ENCODE measurements around the gene ASPHD2. TPM values are rescaled to one million over a fixed set of nuclear protein-coding genes. Genes with fewer than 3 reads are reported as not detected.
"Not testable (repeated sequence)": the region's sequence is repeated elsewhere in the genome, so short reads cannot be mapped to it uniquely, and the experiment has no call there.

ASPHD2 gene
- total RNA-seq, 4 donors from 2014 or later, result 18.8 to 31.4 (median 22.2) TPM

DNA sequence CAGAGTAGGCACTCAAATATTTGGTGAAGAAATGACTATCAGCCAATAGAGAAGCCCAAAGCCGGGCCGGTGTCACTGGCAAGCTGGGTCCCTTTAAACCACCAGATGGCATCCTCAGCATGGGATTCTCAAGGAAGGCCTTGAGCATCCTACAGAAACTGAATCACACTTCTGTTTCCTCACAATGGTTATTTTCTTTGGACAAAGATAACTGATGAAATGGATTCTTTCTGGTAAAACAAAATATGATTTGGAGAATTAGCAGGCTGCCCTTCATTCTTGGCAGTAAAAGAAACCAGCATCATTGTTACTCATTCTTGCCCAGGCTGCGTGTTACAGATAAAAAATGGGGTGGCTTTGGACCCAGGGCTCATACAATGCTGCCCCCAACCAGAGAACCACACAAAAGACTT is 30.3 kb upstream of the ASPHD2 start:
- 26 to 33% methylated on average over 3 of the region's 3 CpGs for WGBS, 2 donors

DNA sequence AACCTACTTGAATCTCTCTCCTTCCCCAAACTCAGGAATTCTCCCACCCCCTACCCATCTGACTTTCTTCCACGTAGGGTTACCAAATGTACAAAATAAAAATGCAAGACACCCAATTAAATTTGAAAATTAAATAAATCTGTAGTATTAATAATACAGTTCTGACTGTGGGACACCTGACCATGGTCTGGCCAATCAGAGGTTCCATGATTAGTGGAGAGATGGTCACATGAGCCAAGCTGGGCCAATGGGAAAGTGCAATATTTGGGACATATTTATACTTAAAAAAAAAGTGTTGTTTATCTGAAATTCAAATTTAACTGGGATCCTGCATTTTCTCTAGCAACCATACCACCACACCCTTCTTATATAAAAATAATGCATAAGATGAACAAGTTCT is 29.8 kb upstream of the ASPHD2 start:
- no peak for DNase-seq (ENCODE audit: low spot score in 2 of 2)
- no peak overlapping the region for H3K4me3 ChIP-seq (ENCODE audit: low read depth, poor library complexity, severe bottlenecking)
- intact Hi-C loops (cut with DNase I; ENCODE audit: low total_unique reads), result loop anchor here (10.0 kb wide), 1 partner anchor 66 kb away; no protein-coding TSS in a partner anchor
- WGBS, 2 donors, result 46 to 55% methylated on average over 1 of the region's 1 CpG
- TF ChIP-seq POLR2A (IDR thresholded peaks at IDR 0.05), result no peak
- TF ChIP-seq, protein P1, sequence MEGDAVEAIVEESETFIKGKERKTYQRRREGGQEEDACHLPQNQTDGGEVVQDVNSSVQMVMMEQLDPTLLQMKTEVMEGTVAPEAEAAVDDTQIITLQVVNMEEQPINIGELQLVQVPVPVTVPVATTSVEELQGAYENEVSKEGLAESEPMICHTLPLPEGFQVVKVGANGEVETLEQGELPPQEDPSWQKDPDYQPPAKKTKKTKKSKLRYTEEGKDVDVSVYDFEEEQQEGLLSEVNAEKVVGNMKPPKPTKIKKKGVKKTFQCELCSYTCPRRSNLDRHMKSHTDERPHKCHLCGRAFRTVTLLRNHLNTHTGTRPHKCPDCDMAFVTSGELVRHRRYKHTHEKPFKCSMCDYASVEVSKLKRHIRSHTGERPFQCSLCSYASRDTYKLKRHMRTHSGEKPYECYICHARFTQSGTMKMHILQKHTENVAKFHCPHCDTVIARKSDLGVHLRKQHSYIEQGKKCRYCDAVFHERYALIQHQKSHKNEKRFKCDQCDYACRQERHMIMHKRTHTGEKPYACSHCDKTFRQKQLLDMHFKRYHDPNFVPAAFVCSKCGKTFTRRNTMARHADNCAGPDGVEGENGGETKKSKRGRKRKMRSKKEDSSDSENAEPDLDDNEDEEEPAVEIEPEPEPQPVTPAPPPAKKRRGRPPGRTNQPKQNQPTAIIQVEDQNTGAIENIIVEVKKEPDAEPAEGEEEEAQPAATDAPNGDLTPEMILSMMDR (IDR thresholded peaks at IDR 0.05), result no peak

More for the DNA sequence above, 30.3 kb upstream of the ASPHD2 start:
- no peak overlapping the region for H3K4me3 ChIP-seq (ENCODE audit: low read depth, poor library complexity, severe bottlenecking)
- TF ChIP-seq, protein P1 (IDR thresholded peaks at IDR 0.05), result no peak
- no peak for TF ChIP-seq POLR2A (IDR thresholded peaks at IDR 0.05)
- intact Hi-C loops (cut with DNase I; ENCODE audit: low total_unique reads), result loop anchor here (10.0 kb wide), 1 partner anchor 66 kb away; no protein-coding TSS in a partner anchor
- DNase-seq (ENCODE audit: low spot score in 2 of 2), result peak; percentile 58 to 86

DNA sequence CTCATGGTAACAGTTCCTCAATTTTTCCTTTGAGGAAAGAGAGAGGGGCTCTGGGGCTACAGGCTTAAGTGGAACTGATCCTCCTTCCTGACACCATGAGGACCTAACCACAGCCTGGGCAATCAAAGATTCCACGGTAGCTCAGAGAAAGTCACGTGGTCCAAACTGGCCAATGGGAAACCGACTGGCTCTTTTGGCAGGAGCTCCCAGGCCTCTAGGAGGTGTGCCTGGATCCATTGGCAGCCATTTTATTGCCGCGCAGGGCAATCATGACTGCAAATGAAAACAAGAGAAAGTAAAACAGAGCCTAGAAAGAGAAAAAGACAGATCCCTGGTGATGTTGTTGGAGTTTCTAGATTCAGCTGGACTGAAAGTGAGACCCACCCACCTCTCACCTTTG is 27.3 kb upstream of the ASPHD2 start:
- 74 to 81% methylated on average over 5 of the region's 5 CpGs for WGBS, 2 donors
- no peak for DNase-seq (ENCODE audit: low spot score in 2 of 2)
- intact Hi-C loops (cut with DNase I; ENCODE audit: low total_unique reads), result no loop called here
- TF ChIP-seq POLR2A (IDR thresholded peaks at IDR 0.05), result no peak
- TF ChIP-seq, protein P1 (IDR thresholded peaks at IDR 0.05), result no peak
- H3K4me3 ChIP-seq (ENCODE audit: low read depth, poor library complexity, severe bottlenecking), result no peak overlapping the region

DNA sequence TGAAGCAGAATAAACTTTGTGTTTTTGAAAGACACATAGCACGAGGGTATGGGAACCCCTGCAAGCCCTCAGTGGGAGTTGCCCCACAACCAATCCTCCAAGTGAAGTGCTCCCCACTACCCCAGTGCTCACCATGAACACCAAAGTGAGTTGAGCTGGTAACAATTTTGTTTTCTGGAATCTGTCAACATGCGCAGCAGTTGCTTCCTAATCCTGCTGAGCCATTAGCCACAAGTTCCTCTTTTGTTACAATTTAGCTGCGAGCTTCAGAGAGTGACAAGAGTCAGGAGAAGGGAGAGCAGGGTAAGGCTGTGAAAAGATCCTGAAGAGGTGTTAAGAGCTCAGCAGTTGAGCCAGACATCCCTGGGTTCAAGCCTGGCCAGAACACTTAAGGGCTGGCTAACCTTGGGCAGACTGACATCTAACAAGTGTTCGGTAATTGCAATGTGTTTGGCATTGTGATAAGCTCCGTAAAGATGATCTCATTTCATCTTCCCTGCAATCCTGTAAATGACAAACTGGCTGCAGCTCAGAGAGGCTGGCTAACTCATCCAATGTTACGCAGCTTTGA is 24.1 kb upstream of the ASPHD2 start:
- TF ChIP-seq POLR2A (IDR thresholded peaks at IDR 0.05), result no peak
- TF ChIP-seq, protein P1 (IDR thresholded peaks at IDR 0.05), result no peak
- intact Hi-C loops (cut with DNase I; ENCODE audit: low total_unique reads), result no loop called here
- 43 to 52% methylated on average over 6 of the region's 6 CpGs for WGBS, 2 donors
- H3K4me3 ChIP-seq (ENCODE audit: low read depth, poor library complexity, severe bottlenecking), result no peak overlapping the region
- peak in 1 of 2 donors; percentile 18 for DNase-seq (ENCODE audit: low spot score in 2 of 2)

DNA sequence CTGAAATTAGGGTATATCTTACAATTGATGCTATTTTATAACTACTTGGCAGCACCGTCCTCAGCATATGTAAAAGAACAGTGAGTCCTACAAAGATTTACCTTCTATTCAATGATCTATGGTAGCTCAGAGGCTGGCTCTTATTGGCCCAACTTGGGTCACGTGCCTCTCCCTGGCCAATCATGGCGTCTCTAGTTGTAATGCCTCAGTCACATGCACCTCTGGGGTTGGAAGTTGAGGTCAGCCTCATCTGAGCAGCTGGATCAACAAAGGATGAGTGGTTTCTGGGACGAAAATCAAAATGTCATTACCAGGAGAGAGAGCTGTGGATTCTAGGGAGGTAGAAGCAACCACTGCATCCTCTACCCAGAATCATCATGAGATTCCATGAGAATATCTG is 22.9 kb upstream of the ASPHD2 start:
- no peak overlapping the region for H3K4me3 ChIP-seq (ENCODE audit: low read depth, poor library complexity, severe bottlenecking)
- 88 to 94% methylated on average over 4 of the region's 4 CpGs for whole genome bisulfite sequencing, 2 donors
- no peak for DNase-seq (ENCODE audit: low spot score in 2 of 2)
- TF ChIP-seq POLR2A (IDR thresholded peaks at IDR 0.05), result no peak
- TF ChIP-seq, protein P1 (IDR thresholded peaks at IDR 0.05), result no peak
- intact Hi-C loops (cut with DNase I; ENCODE audit: low total_unique reads), result no loop called here

DNA sequence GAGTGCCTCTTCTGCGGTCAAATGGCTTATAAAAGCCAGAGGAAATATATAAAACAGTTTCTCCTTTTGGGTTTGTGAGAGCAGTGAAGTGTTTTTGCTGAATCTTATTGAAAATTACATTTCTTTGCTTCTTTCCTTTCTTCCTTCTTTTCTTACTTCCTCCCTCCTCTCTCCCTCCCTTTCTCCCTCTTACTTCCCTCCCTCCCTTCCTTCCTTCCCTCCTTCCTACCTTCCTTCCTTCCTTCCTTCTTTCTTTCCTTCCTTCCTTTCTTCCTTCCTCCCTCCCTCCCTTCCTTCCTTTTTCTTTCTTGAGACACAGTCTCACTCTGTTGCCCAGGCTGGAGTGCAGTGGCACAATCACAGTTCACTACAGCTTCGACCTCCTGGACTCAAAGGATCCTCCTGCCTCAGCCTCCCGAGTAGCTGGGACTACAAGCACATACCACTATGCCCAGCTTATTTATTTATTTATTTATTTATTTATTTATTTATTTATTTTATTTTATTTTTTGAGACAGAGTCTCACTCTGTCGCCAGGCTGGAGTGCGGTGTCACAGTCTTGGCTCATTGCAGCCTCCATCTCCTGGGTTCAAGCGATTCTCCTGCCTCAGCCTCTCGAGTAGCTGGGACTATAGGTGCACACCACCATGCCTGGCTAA is 20.4 kb upstream of the ASPHD2 start:
- intact Hi-C loops (cut with DNase I; ENCODE audit: low total_unique reads); DNase-seq (ENCODE audit: low spot score in 2 of 2); H3K4me3 ChIP-seq (ENCODE audit: low read depth, poor library complexity, severe bottlenecking): not testable (repeated sequence)
- WGBS, 2 donors, result 94% methylated on average over 7 of the region's 7 CpGs

All from lower leg skin (tissue), 4 donors.